Psoas muscle (tissue), 8 donors: Measurements from ENCODE around the gene AFF3. TPM values are rescaled to one million over a fixed set of nuclear protein-coding genes. Genes with fewer than 3 reads are reported as not detected.

Experiments used
- ATAC-seq, 4 donors: fragments of 200-7000 bp; cut with Tn5 transposase; one replicate each; pipeline ENCODE4 v1.9.1; 2020; ENCODE audit warnings: moderate library complexity in 3 of 4, mild to moderate bottlenecking in 2 of 4
- DNase-seq, 2 donors: peaks; one replicate each; pipeline ENCODE4 v3.0.0-alpha.2; 2020
- H3K27ac ChIP-seq: fragments of 200-600 bp; one replicate; pipeline ENCODE4 v1.8.0; 2022
- H3K27me3 ChIP-seq, 3 donors: fragments of 200-600 bp in 1 of 3; one replicate each; pipeline versions ENCODE4 v1.6.1 to v1.8.0; 2013 to 2022; ENCODE audit warnings: low read length in 2 of 3, mild to moderate bottlenecking in 2 of 3, moderate library complexity in 1 of 3; ENCODE audit not compliant: insufficient read depth in 3 of 3
- H3K36me3 ChIP-seq, 2 donors: fragments of 200-600 bp in 1 of 2; one replicate each; pipeline versions ENCODE4 v1.6.1 to v1.8.0; 2013 to 2022; ENCODE audit warnings: low read depth in 1 of 2, mild to moderate bottlenecking in 1 of 2, moderate library complexity in 1 of 2; ENCODE audit not compliant: insufficient read depth in 1 of 2
- H3K4me1 ChIP-seq: fragments of 200-600 bp; one replicate; pipeline ENCODE4 v1.8.0; 2022
- H3K4me3 ChIP-seq: fragments of 200-600 bp; one replicate; pipeline ENCODE4 v1.8.0; 2022; ENCODE audit warnings: mild to moderate bottlenecking
- H3K9me3 ChIP-seq: fragments of 200-600 bp; one replicate; pipeline ENCODE4 v1.8.0; 2022
- WGBS, 3 donors: extraction: QIAGEN DNeasy Blood & Tissue Kit; methylation state at CpG; one replicate each; pipeline versions ENCODE4 v1.1.6 to v1.1.7; 2013; 5-methylcytosine and 5-hydroxymethylcytosine counted together
- intact Hi-C, 2 donors: fragments of 100-400 bp; cut with DNase I; formaldehyde crosslinking; loops; one replicate each; pipeline versions ENCODE4 v1.11.0 to v1.14.2; 2022
- polyA plus RNA-seq, 3 donors: library from polyadenylated mRNA; stranded (reverse); fragments of 200-250 nt; gene quantifications; one replicate each; pipeline ENCODE4 v1.2.3, GENCODE V29; 2013
- total RNA-seq, 4 donors: library from RNA; stranded (reverse); fragmentation: NEBNext Ultra II Directional in 2 of 4; extraction: Animal tissue kit (Norgen Biotek cat#: 25700) in 2 of 4; gene quantifications; one replicate each; pipeline versions ENCODE4 v1.2.1 to v1.2.4, GENCODE V29; 2021 to 2023
- TF ChIP-seq, protein P1 (sequence below): fragments of 200-600 bp; IDR thresholded peaks from one replicate; pipeline ENCODE4 v1.8.0; 2022; ENCODE audit warnings: antibody characterized with exemption
- donor health status: healthy with polysubstance abuse.
- donor health status: DM: no; HTN: no; CAD: no; lungs with moderate emphysema.
- donor health status: Bipolar disorder and iron deficiency.
- donor health status: healthy.
- donor health status: DM: yes; HTN: yes; CAD: no.
- donor health status: DM: no; HTN: no; CAD: no.
- donor health status: DM: no; HTN: no; CAD: no.
- donor health status: DM: yes; HTN: yes; CAD: no.

AFF3 gene
- total and polyA plus RNA-seq, 7 donors: 0.08 to 2.9 (median 0.44) TPM

DNA sequence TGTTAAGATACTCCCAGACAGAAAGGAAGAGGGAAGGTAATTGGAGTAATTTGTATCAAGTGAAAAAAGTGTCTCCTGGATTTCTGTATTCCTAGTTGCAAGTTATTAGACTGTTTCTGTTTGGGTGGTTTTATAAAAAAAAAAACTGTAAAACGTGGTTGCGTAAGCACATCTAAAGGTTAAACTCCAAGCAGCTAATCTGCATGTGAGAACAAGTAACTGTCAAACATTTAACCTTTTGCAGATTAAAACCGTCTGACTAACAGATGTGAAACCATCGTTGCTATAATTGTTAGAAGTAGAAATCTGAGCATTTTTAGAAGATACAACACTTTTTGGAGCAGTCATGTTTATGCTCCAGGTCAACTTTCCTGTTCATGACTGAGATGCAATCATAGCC, 72.3 kb downstream of the AFF3 start:
- intact Hi-C loops: no loop called here
- Histone ChIP-seq H3K9me3 (no peaks in the 10 kb centered on the region), H3K4me1 (no peaks in the 10 kb centered on the region), H3K4me3 (no peak overlapping the region), H3K27ac (no peak overlapping the region), H3K36me3 (no peaks in the 10 kb centered on the region), H3K27me3 (peaks cover 0 to 3% (median 0%) of the 10 kb centered on the region in 3 donors)
- TF ChIP-seq, protein P1, sequence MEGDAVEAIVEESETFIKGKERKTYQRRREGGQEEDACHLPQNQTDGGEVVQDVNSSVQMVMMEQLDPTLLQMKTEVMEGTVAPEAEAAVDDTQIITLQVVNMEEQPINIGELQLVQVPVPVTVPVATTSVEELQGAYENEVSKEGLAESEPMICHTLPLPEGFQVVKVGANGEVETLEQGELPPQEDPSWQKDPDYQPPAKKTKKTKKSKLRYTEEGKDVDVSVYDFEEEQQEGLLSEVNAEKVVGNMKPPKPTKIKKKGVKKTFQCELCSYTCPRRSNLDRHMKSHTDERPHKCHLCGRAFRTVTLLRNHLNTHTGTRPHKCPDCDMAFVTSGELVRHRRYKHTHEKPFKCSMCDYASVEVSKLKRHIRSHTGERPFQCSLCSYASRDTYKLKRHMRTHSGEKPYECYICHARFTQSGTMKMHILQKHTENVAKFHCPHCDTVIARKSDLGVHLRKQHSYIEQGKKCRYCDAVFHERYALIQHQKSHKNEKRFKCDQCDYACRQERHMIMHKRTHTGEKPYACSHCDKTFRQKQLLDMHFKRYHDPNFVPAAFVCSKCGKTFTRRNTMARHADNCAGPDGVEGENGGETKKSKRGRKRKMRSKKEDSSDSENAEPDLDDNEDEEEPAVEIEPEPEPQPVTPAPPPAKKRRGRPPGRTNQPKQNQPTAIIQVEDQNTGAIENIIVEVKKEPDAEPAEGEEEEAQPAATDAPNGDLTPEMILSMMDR: no peak
- no peak for DNase-seq
- WGBS, 3 donors: 47 to 54% (median 54%) methylated on average over 4 of the region's 4 CpGs
- ATAC-seq: no peak

DNA sequence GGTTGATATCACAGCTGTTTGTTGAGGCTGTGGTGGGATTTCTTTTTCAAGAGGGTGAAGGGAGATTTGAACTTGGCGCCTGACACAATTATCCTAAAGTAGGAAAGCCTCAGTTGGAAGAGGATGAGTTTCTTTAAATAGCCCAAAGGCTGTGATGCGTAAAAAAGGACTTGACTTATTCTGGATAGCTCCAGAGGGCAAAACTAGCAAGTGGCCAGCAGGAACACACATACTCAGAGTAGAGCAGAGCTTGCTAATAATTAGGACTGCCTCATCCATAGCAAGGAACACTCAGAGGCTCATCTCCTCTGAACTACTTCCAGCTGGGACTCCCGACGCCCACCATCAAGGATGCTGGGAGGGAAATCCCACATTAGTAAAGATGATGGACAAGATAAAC, 74.0 kb downstream of the AFF3 start:
- no peaks in the 10 kb centered on the region for H3K36me3 ChIP-seq
- TF ChIP-seq, protein P1: no peak
- no peak for DNase-seq
- no peak for ATAC-seq
- no peaks in the 10 kb centered on the region for H3K9me3 ChIP-seq
- H3K4me1 ChIP-seq: no peaks in the 10 kb centered on the region
- H3K4me3 ChIP-seq: no peak overlapping the region
- H3K27ac ChIP-seq: no peak overlapping the region
- no peaks in the 10 kb centered on the region for H3K27me3 ChIP-seq
- 78 to 85% (median 82%) methylated on average over 4 of the region's 4 CpGs for WGBS, 3 donors
- intact Hi-C loops: no loop called here

DNA sequence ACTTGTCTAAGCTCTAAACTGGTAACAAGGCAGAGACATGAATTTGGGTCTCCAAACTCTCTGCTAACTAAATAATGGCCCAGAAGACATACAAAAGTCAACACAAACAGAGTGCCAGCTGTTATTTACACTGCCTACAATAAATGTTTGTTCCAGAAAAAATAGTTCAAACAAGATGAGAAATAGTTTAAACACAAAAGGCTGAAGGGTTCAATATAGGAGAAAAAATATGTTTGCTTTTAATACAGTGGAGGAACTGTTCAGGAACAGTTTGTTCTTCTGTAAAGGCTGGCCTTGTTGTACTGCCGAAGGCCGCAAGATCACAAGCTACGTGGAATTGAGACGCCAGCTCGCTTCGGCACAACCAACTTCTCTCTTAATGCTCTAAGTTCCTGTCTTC, 74.6 kb downstream of the AFF3 start:
- Histone ChIP-seq H3K36me3 (no peaks in the 10 kb centered on the region), H3K4me3 (no peak overlapping the region), H3K27me3 (no peaks in the 10 kb centered on the region), H3K9me3 (no peaks in the 10 kb centered on the region), H3K27ac (no peak overlapping the region), H3K4me1 (no peaks in the 10 kb centered on the region)
- intact Hi-C loops: no loop called here
- TF ChIP-seq, protein P1: no peak
- WGBS, 3 donors: 94 to 98% (median 97%) methylated on average over 6 of the region's 6 CpGs
- no peak for ATAC-seq
- DNase-seq: no peak

DNA sequence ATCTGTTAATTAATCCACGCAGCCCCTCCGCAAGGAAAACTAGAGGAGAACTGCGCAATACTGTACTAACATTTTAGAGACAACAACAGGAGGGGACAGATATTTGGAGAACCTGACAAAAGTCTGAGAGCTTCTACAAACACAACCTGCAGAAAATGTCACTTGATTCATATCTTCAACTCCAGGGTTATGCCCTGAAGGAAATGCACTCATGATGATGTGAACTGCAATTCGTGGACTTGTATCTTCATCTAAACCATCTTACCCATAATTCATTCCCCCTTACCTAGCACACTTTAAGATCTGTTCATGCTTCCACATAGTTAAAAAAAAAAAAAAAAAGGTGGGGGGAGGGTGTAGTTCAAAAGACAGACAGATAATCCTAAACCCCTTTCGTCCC, 75.5 kb downstream of the AFF3 start:
- no peaks in the 10 kb centered on the region for H3K36me3 ChIP-seq
- DNase-seq (no peak), ATAC-seq (no peak)
- no peaks in the 10 kb centered on the region for H3K27me3 ChIP-seq
- H3K27ac ChIP-seq: no peak overlapping the region
- intact Hi-C loops: no loop called here
- H3K4me3 ChIP-seq: no peak overlapping the region
- 76 to 82% (median 77%) methylated on average over 5 of the region's 5 CpGs for WGBS, 3 donors
- H3K4me1 ChIP-seq: no peaks in the 10 kb centered on the region
- TF ChIP-seq, protein P1: no peak
- H3K9me3 ChIP-seq: no peaks in the 10 kb centered on the region

DNA sequence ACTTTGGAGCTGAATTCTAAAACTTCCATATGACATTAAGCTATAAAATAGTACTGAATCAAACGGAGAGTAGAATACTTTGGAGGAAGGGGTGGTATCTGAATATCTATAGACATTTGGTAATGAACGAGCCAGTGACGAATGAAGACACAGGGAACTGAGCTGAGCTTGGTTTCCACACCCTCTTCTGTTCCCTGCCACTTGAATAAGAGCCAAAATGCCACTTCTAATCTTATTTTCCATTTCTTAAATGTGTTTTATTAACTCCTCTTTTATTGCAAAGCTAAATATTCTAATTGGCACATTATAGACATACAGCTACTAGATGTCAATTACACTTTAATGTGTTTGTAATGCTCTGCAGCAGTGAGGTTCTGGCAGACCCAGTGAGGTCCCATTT, 76.1 kb downstream of the AFF3 start:
- H3K27ac ChIP-seq: no peak overlapping the region
- no peaks in the 10 kb centered on the region for H3K9me3 ChIP-seq
- 32 to 42% (median 36%) methylated on average over 3 of the region's 3 CpGs for WGBS, 3 donors
- intact Hi-C loops: no loop called here
- TF ChIP-seq, protein P1: no peak
- ATAC-seq (no peak), DNase-seq (no peak)
- H3K27me3 ChIP-seq: no peaks in the 10 kb centered on the region
- no peak overlapping the region for H3K4me3 ChIP-seq
- H3K4me1 ChIP-seq: no peaks in the 10 kb centered on the region
- H3K36me3 ChIP-seq: no peaks in the 10 kb centered on the region
